IMR-90 (cell line): ENCODE measurements around the gene CHD3. TPM values are rescaled to one million over a fixed set of nuclear protein-coding genes. Genes with fewer than 3 reads are reported as not detected.

Experiments
- ATAC-seq: fragments of 200-7000 bp; cut with Tn5 transposase; 2 replicates; pipeline ENCODE4 v1.9.1; 2020; ENCODE audit warnings: low read depth, mild to moderate bottlenecking, moderate library complexity
- BruUV-seq: library from RNA; stranded (reverse); fragments of 400-500 nt; replicated peaks from 2 replicates; lab custom pipeline; 2021; lab: Mats Ljungman, UMichigan
- CTCF ChIA-PET: fragments of 300-600 bp; formaldehyde crosslinking; extraction: SDS; loops from one replicate; lab custom pipeline; 2021; ENCODE audit warnings: antibody characterized with exemption; lab: Yijun Ruan, JAX
- POLR2A ChIA-PET: fragments of 300-600 bp; sonication (Branson Sonifier 250); formaldehyde crosslinking; loops from one replicate; lab custom pipeline; 2022; ENCODE audit warnings: antibody characterized with exemption; ENCODE audit not compliant: unreplicated experiment; lab: Charles Lee
- DNase-seq: peaks from one replicate; pipeline ENCODE4 v3.0.0; 2013
- H2AFZ ChIP-seq: replicated peaks from 2 replicates; pipeline ENCODE3; 2013; ENCODE audit warnings: low read length, mild to moderate bottlenecking; ENCODE audit not compliant: poor library complexity
- H2AK5ac ChIP-seq: 2 replicates; pipeline ENCODE4 v1.6.1; 2013; ENCODE audit warnings: low read depth, low read length, inconsistent platforms
- H2AK9ac ChIP-seq: replicated peaks from 2 replicates; pipeline ENCODE3; 2013; ENCODE audit warnings: mild to moderate bottlenecking, low read depth, low read length, moderate library complexity; ENCODE audit not compliant: poor library complexity
- H2BK120ac ChIP-seq: 2 replicates; pipeline ENCODE4 v1.6.1; 2013; ENCODE audit warnings: low read depth, low read length, inconsistent platforms
- H2BK15ac ChIP-seq: 3 replicates; pipeline ENCODE4 v1.6.1; 2013; ENCODE audit warnings: low read depth, low read length, inconsistent platforms
- H2BK20ac ChIP-seq: 2 replicates; pipeline ENCODE4 v1.6.1; 2013; ENCODE audit warnings: low read depth, mild to moderate bottlenecking, inconsistent platforms, low read length, moderate library complexity
- H2BK5ac ChIP-seq: 2 replicates; pipeline ENCODE4 v1.6.1; 2013; ENCODE audit warnings: mild to moderate bottlenecking, low read depth, low read length, inconsistent platforms; ENCODE audit not compliant: poor library complexity, severe bottlenecking
- H3K14ac ChIP-seq: replicated peaks from 2 replicates; pipeline ENCODE4 v1.6.1; 2013; ENCODE audit warnings: low read depth, low read length, inconsistent platforms
- H3K18ac ChIP-seq: 2 replicates; pipeline ENCODE4 v1.6.1; 2013; ENCODE audit warnings: low read depth, low read length, control low read depth
- H3K23ac ChIP-seq: 2 replicates; pipeline ENCODE4 v1.6.1; 2013; ENCODE audit warnings: low read depth, low read length, inconsistent platforms
- H3K27ac ChIP-seq: 2 replicates; pipeline ENCODE4 v1.5.1; 2013; ENCODE audit warnings: mild to moderate bottlenecking, control low read depth, low read length; ENCODE audit not compliant: insufficient read depth
- H3K27me3 ChIP-seq: 2 replicates; pipeline ENCODE4 v1.6.1; 2013; ENCODE audit warnings: low read length; ENCODE audit not compliant: control insufficient read depth, insufficient read depth
- H3K36me3 ChIP-seq: 2 replicates; pipeline ENCODE4 v1.6.1; 2013; ENCODE audit warnings: low read length, mixed read lengths; ENCODE audit not compliant: control insufficient read depth, insufficient read depth
- H3K4ac ChIP-seq: 2 replicates; pipeline ENCODE4 v1.6.1; 2013; ENCODE audit warnings: low read depth, low read length, inconsistent platforms
- H3K4me1 ChIP-seq: 2 replicates; pipeline ENCODE4 v1.6.1; 2013; ENCODE audit warnings: low read length, mixed read lengths; ENCODE audit not compliant: control insufficient read depth, insufficient read depth
- H3K4me2 ChIP-seq: 2 replicates; pipeline ENCODE4 v1.6.1; 2013; ENCODE audit warnings: low read depth, mild to moderate bottlenecking, control low read depth, low read length, moderate library complexity
- H3K4me3 ChIP-seq: 2 replicates; pipeline ENCODE4 v1.5.1; 2013; ENCODE audit warnings: low read depth, mild to moderate bottlenecking, control low read depth, low read length, moderate library complexity; ENCODE audit not compliant: insufficient read depth
- H3K56ac ChIP-seq: 2 replicates; pipeline ENCODE4 v1.6.1; 2013; ENCODE audit warnings: low read length, inconsistent platforms; ENCODE audit not compliant: insufficient read depth; ENCODE audit errors: extremely low read depth
- H3K79me1 ChIP-seq, 2 experiments: 2 replicates each; pipeline ENCODE4 v1.6.1; 2013; ENCODE audit warnings: low read length in 2 of 2, inconsistent platforms in 1 of 2, low read depth in 1 of 2
- H3K9ac ChIP-seq: 2 replicates; pipeline ENCODE4 v1.6.1; 2013; ENCODE audit warnings: low read depth, low read length, control low read depth
- H3K9me1 ChIP-seq: 2 replicates; pipeline ENCODE4 v1.6.1; 2013; ENCODE audit warnings: low read length, inconsistent platforms; ENCODE audit not compliant: insufficient read depth
- H3K9me3 ChIP-seq: 2 replicates; pipeline ENCODE4 v1.6.1; 2013; ENCODE audit warnings: low read length; ENCODE audit not compliant: control insufficient read depth, insufficient read depth
- H4K20me1 ChIP-seq: 2 replicates; pipeline ENCODE4 v1.6.1; 2013; ENCODE audit warnings: low read length, inconsistent platforms; ENCODE audit not compliant: insufficient read depth
- H4K5ac ChIP-seq: 2 replicates; pipeline ENCODE4 v1.6.1; 2013; ENCODE audit warnings: mild to moderate bottlenecking, low read depth, low read length, control low read depth
- H4K8ac ChIP-seq, 2 experiments: 2 replicates each; pipeline ENCODE4 v1.6.1; 2013; ENCODE audit warnings: low read depth in 2 of 2, low read length in 2 of 2, control low read depth in 1 of 2, inconsistent platforms in 1 of 2
- H4K91ac ChIP-seq: 2 replicates; pipeline ENCODE4 v1.6.1; 2013; ENCODE audit warnings: low read depth, low read length, inconsistent platforms; ENCODE audit not compliant: insufficient read depth
- BHLHE40 ChIP-seq: fragments of 150-350 bp; IDR thresholded peaks from 2 replicates; pipeline ENCODE4 v1.6.1; 2016; ENCODE audit warnings: mild to moderate bottlenecking, low read depth, low read length
- CEBPB ChIP-seq: IDR thresholded peaks from 2 replicates; pipeline ENCODE4 v1.6.1; 2012; ENCODE audit warnings: low read depth, low read length, improper control_type of control experiment
- CHD1 ChIP-seq: IDR thresholded peaks from 2 replicates; pipeline ENCODE4 v1.6.1; 2012; ENCODE audit warnings: low read depth, low read length, improper control_type of control experiment
- FOS ChIP-seq: fragments of 150-350 bp; IDR thresholded peaks from 2 replicates; pipeline ENCODE4 v1.6.1; 2016; ENCODE audit warnings: low read depth, low read length
- MAFK ChIP-seq: IDR thresholded peaks from 2 replicates; pipeline ENCODE4 v1.6.1; 2012; ENCODE audit warnings: low read depth, low read length, improper control_type of control experiment
- MAZ ChIP-seq: IDR thresholded peaks from 2 replicates; pipeline ENCODE4 v1.6.1; 2012; ENCODE audit warnings: low read depth, mild to moderate bottlenecking, low read length, improper control_type of control experiment, moderate library complexity, borderline replicate concordance
- MXI1 ChIP-seq: IDR thresholded peaks from 2 replicates; pipeline ENCODE4 v1.6.1; 2012; ENCODE audit warnings: low read depth, mild to moderate bottlenecking, low read length, moderate library complexity, borderline replicate concordance
- NFE2L2 ChIP-seq: fragments of 150-350 bp; IDR thresholded peaks from 2 replicates; pipeline ENCODE4 v1.6.1; 2016; ENCODE audit warnings: low read depth, mild to moderate bottlenecking, low read length
- POLR2A ChIP-seq: IDR thresholded peaks from 2 replicates; pipeline ENCODE4 v1.6.1; 2012; ENCODE audit warnings: mild to moderate bottlenecking, low read depth, low read length
- RAD21 ChIP-seq: IDR thresholded peaks from 2 replicates; pipeline ENCODE4 v1.6.1; 2012; ENCODE audit warnings: low read length, improper control_type of control experiment
- RCOR1 ChIP-seq: IDR thresholded peaks from 2 replicates; pipeline ENCODE4 v1.6.1; 2012; ENCODE audit warnings: mild to moderate bottlenecking, low read length, improper control_type of control experiment; ENCODE audit not compliant: insufficient replicate concordance
- RFX5 ChIP-seq: IDR thresholded peaks from 2 replicates; pipeline ENCODE4 v1.8.0; 2012; ENCODE audit warnings: low read depth, mild to moderate bottlenecking, low read length, moderate library complexity
- SMC3 ChIP-seq: fragments of 150-350 bp; IDR thresholded peaks from 2 replicates; pipeline ENCODE4 v1.6.1; 2016; ENCODE audit warnings: low read depth, mild to moderate bottlenecking, antibody characterized with exemption, low read length, moderate library complexity
- WGBS, 2 experiments: methylation state at CpG; one replicate each; pipeline versions ENCODE4 v1.1.5 to v1.1.7; 2013; ENCODE audit warnings: missing lambda C conversion rate in 2 of 2; ENCODE audit not compliant: insufficient read length in 1 of 2; ENCODE audit errors: extremely low coverage in 2 of 2; 5-methylcytosine and 5-hydroxymethylcytosine counted together
- dilution Hi-C: fragments of 300-500 bp; cut with HindIII; formaldehyde crosslinking; loops from one replicate; pipeline ENCODE4 v1.14.3; 2018; ENCODE audit warnings: low sequenced_read_pairs; ENCODE audit not compliant: unreplicated experiment
- in situ Hi-C: fragments of 300-500 bp; cut with MboI; formaldehyde crosslinking; loops from 3 replicates; pipeline ENCODE4 v1.14.3; 2019; ENCODE audit warnings: low sequenced_read_pairs, inconsistent platforms, mixed read lengths
- intact Hi-C: fragments of 100-400 bp; cut with micrococcal nuclease; formaldehyde crosslinking; loops from 2 replicates; pipeline ENCODE4 v1.10.0; 2022
- polyA plus RNA-seq, 3 experiments: library from polyadenylated mRNA; depleted of rRNA; stranded (reverse); fragments of >200 nt; gene quantifications; 2 replicates each; pipeline ENCODE4 v1.2.3, GENCODE V29; 2012; ENCODE audit warnings: low replicate concordance in 1 of 3
- total RNA-seq: library from RNA; depleted of rRNA; stranded (reverse); fragments of >200 nt; gene quantifications from 2 replicates; pipeline ENCODE4 v1.2.3, GENCODE V29; 2012
- TF ChIP-seq, protein P1 (sequence below): conservative IDR thresholded peaks from 2 replicates; pipeline ENCODE4 v1.5.1; 2012; ENCODE audit warnings: mild to moderate bottlenecking, low read depth, low read length, improper control_type of control experiment
- TF ChIP-seq, protein P2 (sequence below): fragments of 150-350 bp; IDR thresholded peaks from 2 replicates; pipeline ENCODE4 v1.6.1; 2017; ENCODE audit warnings: mild to moderate bottlenecking, antibody characterized with exemption, low read length, low read depth

The CHD3 gene
- total and polyA plus RNA-seq, 2 of the 4 experiments (the other 2 are of a cell fraction): 65.4 to 78.1 TPM

DNA sequence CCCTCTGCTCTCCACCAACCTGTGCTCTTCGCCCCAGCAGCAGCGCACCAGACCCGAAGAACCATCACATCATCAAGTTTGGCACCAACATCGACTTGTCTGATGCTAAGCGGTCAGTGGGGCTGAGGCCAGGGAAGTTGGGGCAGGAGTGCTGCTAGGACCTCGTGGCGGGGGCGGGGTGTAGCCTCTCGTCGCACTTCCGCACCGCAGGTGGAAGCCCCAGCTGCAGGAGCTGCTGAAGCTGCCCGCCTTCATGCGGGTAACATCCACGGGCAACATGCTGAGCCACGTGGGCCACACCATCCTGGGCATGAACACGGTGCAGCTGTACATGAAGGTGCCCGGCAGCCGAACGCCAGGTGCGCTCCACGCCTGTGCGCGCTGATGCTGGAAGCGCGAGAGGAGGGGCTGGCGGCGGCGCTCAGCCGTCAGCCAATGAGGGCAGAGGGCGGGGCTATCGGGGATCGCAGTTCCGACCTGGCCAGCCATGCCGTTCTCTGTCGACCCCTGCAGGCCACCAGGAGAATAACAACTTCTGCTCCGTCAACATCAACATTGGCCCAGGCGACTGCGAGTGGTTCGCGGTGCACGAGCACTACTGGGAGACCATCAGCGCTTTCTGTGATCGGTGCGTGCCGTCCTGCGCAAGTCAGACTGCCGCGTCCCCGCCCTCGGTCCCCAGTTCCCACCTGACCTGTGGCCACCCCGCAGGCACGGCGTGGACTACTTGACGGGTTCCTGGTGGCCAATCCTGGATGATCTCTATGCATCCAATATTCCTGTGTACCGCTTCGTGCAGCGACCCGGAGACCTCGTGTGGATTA is 36.9 kb upstream of the CHD3 start:
- in situ Hi-C loops: no loop called here
- H3K4me2 ChIP-seq: no peak overlapping the region
- no peaks in the 10 kb centered on the region for H3K9me3 ChIP-seq
- no peak overlapping the region for H2BK5ac ChIP-seq
- H4K20me1 ChIP-seq: peaks cover 26% of the 10 kb centered on the region
- no peak overlapping the region for H3K18ac ChIP-seq
- H3K23ac ChIP-seq: no peak overlapping the region
- no peaks in the 10 kb centered on the region for H3K9me1 ChIP-seq
- no peak overlapping the region for H4K91ac ChIP-seq
- 17% methylated on average over 37 of the region's 60 CpGs; no CpG with 5 or more reads in 1 of the 2 experiments for WGBS, 2 experiments
- H2BK120ac ChIP-seq: no peak overlapping the region
- dilution Hi-C loops: no loop called here
- CTCF ChIA-PET: no interaction called here
- H3K9ac ChIP-seq: no peak overlapping the region
- peak overlapping the region in 1 of 2 experiments; percentile 45; a peak in 1 of 4 replicates for H4K8ac ChIP-seq
- no peak overlapping the region for H3K27ac ChIP-seq
- intact Hi-C loops: loop anchor here (1.0 kb wide), 2 partner anchors 16 to 29 kb away; no protein-coding TSS in a partner anchor
- H2BK20ac ChIP-seq: no peak overlapping the region
- no peak overlapping the region for H3K56ac ChIP-seq
- H3K14ac ChIP-seq: no peak overlapping the region
- peak overlapping the region; percentile 84 for H2AFZ ChIP-seq
- POLR2A ChIA-PET: no interaction called here
- no peak overlapping the region for H3K4ac ChIP-seq
- ATAC-seq (peak; percentile 89), DNase-seq (peak; percentile 81)
- H3K79me1 ChIP-seq: peaks cover 14 to 40% of the 10 kb centered on the region in 2 experiments
- peak overlapping the region; percentile 85 for H2AK9ac ChIP-seq
- no peak overlapping the region for H2BK15ac ChIP-seq
- no peak overlapping the region for H4K5ac ChIP-seq
- H3K4me3 ChIP-seq: no peak overlapping the region
- H3K36me3 ChIP-seq: peaks cover 59% of the 10 kb centered on the region
- H3K4me1 ChIP-seq: peaks cover 15% of the 10 kb centered on the region
- peak overlapping the region; percentile 53 for H2AK5ac ChIP-seq
- no peaks in the 10 kb centered on the region for H3K27me3 ChIP-seq
- no TSS peak for BruUV-seq
- TF ChIP-seq RAD21 (peak; percentile 89), RFX5 (no peak), RCOR1 (no peak), BHLHE40 (no peak; the same call in 1 of the 2 replicates), POLR2A (peak; percentile 62), NFE2L2 (no peak), SMC3 (peak; percentile 74), MAFK (no peak), FOS (no peak), CEBPB (no peak), CHD1 (no peak; the same call in 1 of the 2 replicates), MXI1 (0 out of 2 replicates have a peak, but pooled peaks have one; percentile 42), MAZ (peak; percentile 89)
- TF ChIP-seq, protein P1, sequence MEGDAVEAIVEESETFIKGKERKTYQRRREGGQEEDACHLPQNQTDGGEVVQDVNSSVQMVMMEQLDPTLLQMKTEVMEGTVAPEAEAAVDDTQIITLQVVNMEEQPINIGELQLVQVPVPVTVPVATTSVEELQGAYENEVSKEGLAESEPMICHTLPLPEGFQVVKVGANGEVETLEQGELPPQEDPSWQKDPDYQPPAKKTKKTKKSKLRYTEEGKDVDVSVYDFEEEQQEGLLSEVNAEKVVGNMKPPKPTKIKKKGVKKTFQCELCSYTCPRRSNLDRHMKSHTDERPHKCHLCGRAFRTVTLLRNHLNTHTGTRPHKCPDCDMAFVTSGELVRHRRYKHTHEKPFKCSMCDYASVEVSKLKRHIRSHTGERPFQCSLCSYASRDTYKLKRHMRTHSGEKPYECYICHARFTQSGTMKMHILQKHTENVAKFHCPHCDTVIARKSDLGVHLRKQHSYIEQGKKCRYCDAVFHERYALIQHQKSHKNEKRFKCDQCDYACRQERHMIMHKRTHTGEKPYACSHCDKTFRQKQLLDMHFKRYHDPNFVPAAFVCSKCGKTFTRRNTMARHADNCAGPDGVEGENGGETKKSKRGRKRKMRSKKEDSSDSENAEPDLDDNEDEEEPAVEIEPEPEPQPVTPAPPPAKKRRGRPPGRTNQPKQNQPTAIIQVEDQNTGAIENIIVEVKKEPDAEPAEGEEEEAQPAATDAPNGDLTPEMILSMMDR: peak; percentile 95
- TF ChIP-seq, protein P2, sequence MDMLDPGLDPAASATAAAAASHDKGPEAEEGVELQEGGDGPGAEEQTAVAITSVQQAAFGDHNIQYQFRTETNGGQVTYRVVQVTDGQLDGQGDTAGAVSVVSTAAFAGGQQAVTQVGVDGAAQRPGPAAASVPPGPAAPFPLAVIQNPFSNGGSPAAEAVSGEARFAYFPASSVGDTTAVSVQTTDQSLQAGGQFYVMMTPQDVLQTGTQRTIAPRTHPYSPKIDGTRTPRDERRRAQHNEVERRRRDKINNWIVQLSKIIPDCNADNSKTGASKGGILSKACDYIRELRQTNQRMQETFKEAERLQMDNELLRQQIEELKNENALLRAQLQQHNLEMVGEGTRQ: peak; percentile 19
